NCI-H146 treated with DMSO at 0.1 percent for 48 hours (cell line): Measurements from ENCODE around the gene POLR3A.

ENCODE experiments used
- DNase-seq: peaks from one replicate; lab custom pipeline; 2025; ENCODE audit not compliant: unreplicated experiment; lab: John Stamatoyannopoulos, UW

POLR3A gene

DNA sequence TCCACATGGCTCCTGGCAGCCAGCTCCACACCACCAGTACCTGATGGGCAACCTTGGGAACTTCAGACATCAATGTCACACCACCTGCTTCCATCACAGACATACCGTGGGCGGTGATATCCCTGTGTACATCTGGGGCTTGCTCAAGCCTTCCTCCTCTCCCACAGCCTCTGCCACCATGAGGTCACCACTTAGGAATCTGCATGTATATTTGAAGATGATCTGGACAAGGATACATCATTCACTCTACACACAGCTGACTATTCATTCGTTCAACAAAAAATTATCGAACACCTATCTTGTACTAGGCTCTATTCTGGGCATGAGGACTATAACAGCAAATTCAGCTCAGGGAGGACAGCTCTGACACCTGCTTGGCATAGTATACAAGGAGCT is 109.6 kb downstream of the POLR3A start:
- no peak for DNase-seq
